Stomach smooth muscle (tissue), 2 donors: ENCODE results near the gene MCTP1.
"Not testable (repeated sequence)": the region's sequence is repeated elsewhere in the genome, so short reads cannot be mapped to it uniquely, and the experiment has no call there.

ENCODE experiments used
- H3K27ac ChIP-seq: one replicate; pipeline ENCODE4 v1.7.0; 2013; ENCODE audit warnings: mild to moderate bottlenecking, low read length, inconsistent platforms
- H3K27me3 ChIP-seq, 2 donors: one replicate each; pipeline ENCODE4 v1.7.0; 2013; ENCODE audit warnings: low read length in 2 of 2; ENCODE audit not compliant: insufficient read depth in 2 of 2, control insufficient read depth in 1 of 2
- H3K36me3 ChIP-seq, 2 donors: one replicate each; pipeline ENCODE4 v1.7.0; 2013; ENCODE audit warnings: low read length in 2 of 2; ENCODE audit not compliant: control insufficient read depth in 2 of 2, insufficient read depth in 2 of 2
- H3K4me1 ChIP-seq: one replicate; pipeline ENCODE4 v1.7.0; 2013; ENCODE audit warnings: low read length; ENCODE audit not compliant: control insufficient read depth, insufficient read depth
- H3K4me3 ChIP-seq, 2 donors: one replicate each; pipeline ENCODE4 v1.7.0; 2013; ENCODE audit warnings: low read length in 2 of 2
- H3K9ac ChIP-seq, 2 donors: one replicate each; pipeline ENCODE4 v1.7.0; 2013; ENCODE audit warnings: low read length in 2 of 2, mild to moderate bottlenecking in 1 of 2
- H3K9me3 ChIP-seq, 2 donors: one replicate each; pipeline ENCODE4 v1.7.0; 2013; ENCODE audit warnings: low read length in 2 of 2; ENCODE audit not compliant: control insufficient read depth in 2 of 2
- donor health status: healthy.
- donor health status: Pancreatic carcinoma.

The MCTP1 gene

DNA sequence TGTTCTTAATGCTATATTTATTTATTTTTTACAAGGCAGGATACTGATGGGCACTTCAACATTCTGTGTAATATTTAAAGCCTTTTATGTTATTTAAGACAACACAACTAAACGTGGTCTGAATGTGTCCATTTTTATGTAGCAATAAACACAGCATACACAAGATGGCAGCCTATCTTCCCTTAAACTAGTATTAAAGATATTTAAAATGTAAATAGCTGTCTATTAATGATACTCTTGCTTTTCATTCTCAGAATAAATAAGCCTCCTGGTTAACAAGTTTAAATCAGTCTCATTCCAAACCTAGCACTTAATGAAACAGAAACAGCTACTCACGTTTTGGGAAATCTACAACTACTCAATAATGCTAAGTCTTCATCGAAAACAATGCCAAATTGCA, 315.7 kb downstream of the MCTP1 start:
- no peak overlapping the region for H3K9ac ChIP-seq
- no peaks in the 10 kb centered on the region for H3K36me3 ChIP-seq
- H3K27ac ChIP-seq = no peak overlapping the region
- H3K27me3 ChIP-seq = no peaks in the 10 kb centered on the region
- H3K4me3 ChIP-seq = no peak overlapping the region
- peaks cover 0 to 3% of the 10 kb centered on the region in 2 donors for H3K9me3 ChIP-seq
- no peaks in the 10 kb centered on the region for H3K4me1 ChIP-seq

GRCh38 chr5:94968507-94969095, 316.3 kb downstream of the MCTP1 start:
- no peak overlapping the region for H3K27ac ChIP-seq
- no peaks in the 10 kb centered on the region for H3K36me3 ChIP-seq
- no peaks in the 10 kb centered on the region for H3K4me1 ChIP-seq
- H3K4me3 ChIP-seq = no peak overlapping the region
- peaks cover 0 to 3% of the 10 kb centered on the region in 2 donors for H3K9me3 ChIP-seq
- no peak overlapping the region for H3K9ac ChIP-seq
- H3K27me3 ChIP-seq = no peaks in the 10 kb centered on the region

DNA sequence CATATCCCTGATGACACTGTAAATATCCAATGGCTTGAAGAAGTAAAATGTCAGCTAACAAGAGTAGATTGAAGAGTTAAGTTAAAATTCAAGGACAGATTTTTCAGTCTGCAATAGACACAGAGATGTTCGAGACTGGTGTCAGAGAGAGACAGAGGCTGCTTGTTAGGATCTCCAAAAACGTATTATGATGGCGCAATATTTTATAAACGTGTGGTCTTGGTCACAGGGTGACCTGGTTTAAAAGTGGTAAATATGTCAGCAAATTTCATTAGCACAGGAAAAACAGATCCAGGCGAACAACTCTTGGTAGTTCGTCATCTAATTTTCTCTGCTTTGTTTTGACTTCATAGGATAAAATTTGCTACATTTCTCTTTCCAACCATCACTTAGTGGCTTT, 317.4 kb downstream of the MCTP1 start:
- Histone ChIP-seq H3K4me3 (no peak overlapping the region), H3K27me3 (no peaks in the 10 kb centered on the region), H3K36me3 (no peaks in the 10 kb centered on the region), H3K27ac (no peak overlapping the region), H3K9ac (no peak overlapping the region), H3K4me1 (no peaks in the 10 kb centered on the region), H3K9me3 (peaks cover 0 to 3% of the 10 kb centered on the region in 2 donors)

- H3K27ac ChIP-seq, H3K27me3 ChIP-seq, H3K4me3 ChIP-seq, H3K4me1 ChIP-seq, H3K36me3 ChIP-seq, H3K9me3 ChIP-seq, H3K9ac ChIP-seq: not testable (repeated sequence)
These were observed 325.6 kb downstream of the MCTP1 start for GRCh38 chr5:94959279-94959678.

DNA sequence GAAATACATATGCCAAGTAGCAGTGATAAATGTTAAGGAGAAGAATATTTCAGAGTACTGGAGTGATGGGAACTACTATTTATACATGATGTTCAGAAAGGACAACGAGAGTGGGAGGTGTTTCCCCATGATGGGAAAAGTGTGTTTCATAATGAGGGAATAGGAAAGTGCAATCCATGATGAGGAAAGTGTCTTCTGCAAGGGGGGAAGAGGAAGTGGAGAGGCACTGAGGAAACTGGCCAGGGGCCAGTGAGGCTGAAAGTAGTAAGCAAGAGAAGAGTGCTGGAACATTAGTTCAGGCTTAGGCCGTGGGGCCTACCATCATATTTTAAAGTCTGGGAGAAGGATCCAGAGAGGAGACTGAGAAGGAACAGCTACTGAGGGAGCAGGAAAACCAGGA, 339.2 kb downstream of the MCTP1 start:
- Histone ChIP-seq H3K27me3 (no peaks in the 10 kb centered on the region), H3K4me1 (no peaks in the 10 kb centered on the region), H3K36me3 (no peaks in the 10 kb centered on the region), H3K4me3 (no peak overlapping the region), H3K27ac (no peak overlapping the region), H3K9me3 (no peaks in the 10 kb centered on the region), H3K9ac (no peak overlapping the region)

GRCh38 chr5:94944160-94944559, 340.7 kb downstream of the MCTP1 start:
- Histone ChIP-seq H3K4me3 (no peak overlapping the region), H3K27ac (no peak overlapping the region), H3K9me3 (no peaks in the 10 kb centered on the region), H3K4me1 (no peaks in the 10 kb centered on the region), H3K9ac (no peak overlapping the region), H3K27me3 (no peaks in the 10 kb centered on the region), H3K36me3 (no peaks in the 10 kb centered on the region)

GRCh38 chr5:94941122-94941755, 343.7 kb downstream of the MCTP1 start:
- Histone ChIP-seq H3K27ac (no peak overlapping the region), H3K4me1 (no peaks in the 10 kb centered on the region), H3K27me3 (no peaks in the 10 kb centered on the region), H3K9me3 (no peaks in the 10 kb centered on the region), H3K36me3 (no peaks in the 10 kb centered on the region), H3K4me3 (no peak overlapping the region), H3K9ac (no peak overlapping the region)

- no peaks in the 10 kb centered on the region for H3K9me3 ChIP-seq
- no peak overlapping the region for H3K9ac ChIP-seq
- H3K36me3 ChIP-seq = no peaks in the 10 kb centered on the region
- no peaks in the 10 kb centered on the region for H3K4me1 ChIP-seq
- no peak overlapping the region for H3K27ac ChIP-seq
- H3K27me3 ChIP-seq = no peaks in the 10 kb centered on the region
- no peak overlapping the region for H3K4me3 ChIP-seq
These were observed 352.6 kb downstream of the MCTP1 start for GRCh38 chr5:94932259-94932658.

DNA sequence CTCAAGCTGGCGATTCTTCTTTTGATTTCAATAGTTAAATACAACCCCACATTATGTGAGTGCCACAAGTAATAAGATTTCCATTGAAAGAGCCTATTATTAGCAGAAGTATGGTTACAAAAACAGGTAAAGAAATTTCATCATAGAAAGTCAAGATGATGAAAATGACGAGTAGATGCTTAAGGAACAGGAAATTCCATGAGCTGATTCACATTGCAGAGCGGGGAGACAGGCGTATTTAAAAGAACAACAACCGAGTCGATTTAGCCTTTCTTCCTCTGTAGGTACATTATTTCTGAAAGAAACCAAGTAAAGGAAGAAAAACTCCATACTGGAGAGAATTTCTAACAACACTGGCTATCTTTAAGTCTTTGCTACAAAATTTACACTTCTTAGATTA, 356.0 kb downstream of the MCTP1 start:
- Histone ChIP-seq H3K36me3 (no peaks in the 10 kb centered on the region), H3K4me1 (no peaks in the 10 kb centered on the region), H3K27ac (no peak overlapping the region), H3K9me3 (no peaks in the 10 kb centered on the region), H3K27me3 (no peaks in the 10 kb centered on the region), H3K4me3 (no peak overlapping the region), H3K9ac (no peak overlapping the region)

- Histone ChIP-seq H3K9ac (no peak overlapping the region), H3K9me3 (no peaks in the 10 kb centered on the region), H3K36me3 (no peaks in the 10 kb centered on the region), H3K4me1 (no peaks in the 10 kb centered on the region), H3K27me3 (no peaks in the 10 kb centered on the region), H3K4me3 (no peak overlapping the region), H3K27ac (no peak overlapping the region)
These were observed 364.3 kb downstream of the MCTP1 start for GRCh38 chr5:94920570-94920969.

DNA sequence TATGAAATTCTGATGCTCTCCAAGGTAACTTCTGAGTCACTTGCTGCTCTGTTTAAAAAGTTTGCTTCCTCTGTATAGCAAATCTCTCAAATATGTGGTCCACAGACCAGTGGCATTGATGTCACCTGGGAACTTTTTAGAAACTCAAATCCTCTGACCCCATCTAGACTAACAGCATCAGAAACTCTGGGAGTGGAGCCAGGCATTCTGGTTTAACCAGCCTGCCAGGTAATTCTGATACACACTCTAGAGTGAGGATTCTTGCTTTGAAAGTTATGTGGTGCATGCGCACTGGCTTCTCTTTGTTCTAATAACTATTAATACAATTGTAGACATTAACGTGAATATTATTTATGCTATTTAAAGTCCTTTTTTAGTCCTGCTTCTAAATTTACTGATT, 368.3 kb downstream of the MCTP1 start:
- Histone ChIP-seq H3K36me3 (no peaks in the 10 kb centered on the region), H3K27me3 (no peaks in the 10 kb centered on the region), H3K27ac (no peak overlapping the region), H3K4me1 (no peaks in the 10 kb centered on the region), H3K9me3 (no peaks in the 10 kb centered on the region), H3K9ac (no peak overlapping the region), H3K4me3 (no peak overlapping the region)
